Esophagus (tissue), 2 donors: Measurements from ENCODE around the gene KCNN3. TPM values are rescaled to one million over a fixed set of nuclear protein-coding genes. Genes with fewer than 3 reads are reported as not detected.

ENCODE experiments used
- H3K27ac ChIP-seq, 2 donors: one replicate each; pipeline ENCODE4 v1.5.1; 2013; ENCODE audit warnings: low read depth in 2 of 2, mild to moderate bottlenecking in 2 of 2, inconsistent platforms in 1 of 2, low read length in 1 of 2, moderate library complexity in 1 of 2
- H3K27me3 ChIP-seq, 2 donors: one replicate each; pipeline ENCODE4 v1.6.1; 2013; ENCODE audit warnings: low read length in 2 of 2, control low read depth in 1 of 2, mild to moderate bottlenecking in 1 of 2; ENCODE audit not compliant: insufficient read depth in 2 of 2, control insufficient read depth in 1 of 2
- H3K36me3 ChIP-seq, 2 donors: one replicate each; pipeline ENCODE4 v1.6.1; 2013; ENCODE audit warnings: low read length in 1 of 2; ENCODE audit not compliant: control insufficient read depth in 2 of 2, insufficient read depth in 2 of 2
- H3K4me1 ChIP-seq, 2 donors: one replicate each; pipeline ENCODE4 v1.6.1; 2013; ENCODE audit warnings: low read length in 1 of 2; ENCODE audit not compliant: control insufficient read depth in 2 of 2, insufficient read depth in 2 of 2
- H3K4me3 ChIP-seq, 2 donors: one replicate each; pipeline ENCODE4 v1.5.1; 2013; ENCODE audit warnings: low read length in 2 of 2, mild to moderate bottlenecking in 2 of 2, low read depth in 1 of 2, moderate library complexity in 1 of 2
- H3K9me3 ChIP-seq, 2 donors: one replicate each; pipeline ENCODE4 v1.6.1; 2013; ENCODE audit warnings: mild to moderate bottlenecking in 2 of 2, low read depth in 1 of 2, low read length in 1 of 2, moderate library complexity in 1 of 2; ENCODE audit not compliant: control insufficient read depth in 2 of 2, insufficient read depth in 1 of 2
- WGBS, 2 donors: extraction: QIAGEN DNeasy Blood & Tissue Kit; methylation state at CpG; one replicate each; pipeline ENCODE4 v1.1.7; 2013; 5-methylcytosine and 5-hydroxymethylcytosine counted together
- polyA plus RNA-seq, 2 donors: library from polyadenylated mRNA; stranded (reverse); fragments of 200-250 nt; gene quantifications; one replicate each; pipeline ENCODE4 v1.2.3, GENCODE V29; 2013
- donor health status: healthy with polysubstance abuse.
- donor health status: Bipolar disorder and iron deficiency.

Gene KCNN3
- polyA plus RNA-seq, 2 donors, result 0.12 to 0.14 TPM

GRCh38 chr1:154845174-154845573 lies 24.9 kb downstream of the KCNN3 start:
- Histone ChIP-seq H3K4me3 (no peak overlapping the region), H3K27ac (no peak overlapping the region), H3K36me3 (no peaks in the 10 kb centered on the region), H3K27me3 (no peaks in the 10 kb centered on the region), H3K9me3 (no peaks in the 10 kb centered on the region), H3K4me1 (no peaks in the 10 kb centered on the region)
- WGBS, 2 donors, result 75 to 80% methylated on average over 3 of the region's 3 CpGs

- Histone ChIP-seq H3K9me3 (no peaks in the 10 kb centered on the region), H3K4me3 (no peak overlapping the region), H3K36me3 (no peaks in the 10 kb centered on the region), H3K27me3 (no peaks in the 10 kb centered on the region), H3K27ac (no peak overlapping the region), H3K4me1 (no peaks in the 10 kb centered on the region)
- 84 to 86% methylated on average over 10 of the region's 10 CpGs for WGBS, 2 donors
Measured at GRCh38 chr1:154844297-154844681, 25.8 kb downstream of the KCNN3 start.

DNA sequence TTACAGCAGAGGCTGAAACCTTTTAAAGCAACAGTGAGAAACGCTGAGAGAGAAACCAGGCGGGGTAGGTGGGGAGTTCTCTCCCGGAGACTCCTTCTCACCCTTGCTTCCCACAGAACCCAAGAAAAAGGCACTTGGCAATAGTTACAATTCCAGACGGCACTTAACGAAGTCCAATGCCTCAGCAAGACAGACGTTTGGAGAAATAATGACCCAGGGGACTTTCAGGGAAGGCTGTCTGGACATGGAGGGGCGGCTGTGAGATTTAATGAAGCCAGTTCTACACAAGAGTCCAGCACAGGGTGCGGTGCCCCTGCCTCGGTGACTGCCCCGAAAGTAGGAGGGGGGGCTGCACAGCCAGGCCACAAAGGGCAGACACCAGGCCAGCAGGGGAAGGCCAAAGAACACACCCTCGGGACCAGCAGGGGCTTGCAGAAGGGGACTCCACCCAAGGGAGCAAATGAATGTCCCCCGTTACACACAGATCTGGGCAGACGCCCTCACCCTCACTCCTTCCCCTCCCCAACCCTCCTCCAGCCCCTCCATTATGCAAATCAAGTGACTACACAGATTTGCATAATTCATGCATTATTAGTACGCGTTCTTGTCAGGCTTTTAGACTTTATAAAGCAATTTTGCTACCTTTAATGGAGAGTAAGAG lies 26.3 kb downstream of the KCNN3 start:
- H3K27me3 ChIP-seq, result no peaks in the 10 kb centered on the region
- no peaks in the 10 kb centered on the region for H3K4me1 ChIP-seq
- WGBS, 2 donors, result 63 to 64% methylated on average over 15 of the region's 15 CpGs
- no peak overlapping the region for H3K27ac ChIP-seq
- no peak overlapping the region for H3K4me3 ChIP-seq
- no peaks in the 10 kb centered on the region for H3K9me3 ChIP-seq
- H3K36me3 ChIP-seq, result no peaks in the 10 kb centered on the region

- Histone ChIP-seq H3K27ac (no peak overlapping the region), H3K27me3 (no peaks in the 10 kb centered on the region), H3K36me3 (no peaks in the 10 kb centered on the region), H3K4me1 (no peaks in the 10 kb centered on the region), H3K4me3 (no peak overlapping the region), H3K9me3 (no peaks in the 10 kb centered on the region)
- WGBS, 2 donors, result 85% methylated on average over 7 of the region's 8 CpGs
Measured at GRCh38 chr1:154842635-154843034, 27.4 kb downstream of the KCNN3 start.

GRCh38 chr1:154841384-154841783 lies 28.7 kb downstream of the KCNN3 start:
- Histone ChIP-seq H3K27ac (no peak overlapping the region), H3K4me3 (no peak overlapping the region), H3K36me3 (no peaks in the 10 kb centered on the region), H3K4me1 (no peaks in the 10 kb centered on the region), H3K27me3 (no peaks in the 10 kb centered on the region), H3K9me3 (no peaks in the 10 kb centered on the region)
- 72 to 83% methylated on average over 4 of the region's 4 CpGs for WGBS, 2 donors

- H3K36me3 ChIP-seq, result no peaks in the 10 kb centered on the region
- no peaks in the 10 kb centered on the region for H3K27me3 ChIP-seq
- 77 to 78% methylated on average over 19 of the region's 19 CpGs for WGBS, 2 donors
- H3K4me1 ChIP-seq, result no peaks in the 10 kb centered on the region
- H3K4me3 ChIP-seq, result no peak overlapping the region
- H3K9me3 ChIP-seq, result no peaks in the 10 kb centered on the region
- H3K27ac ChIP-seq, result no peak overlapping the region
Measured at GRCh38 chr1:154840269-154841176, 29.6 kb downstream of the KCNN3 start.

DNA sequence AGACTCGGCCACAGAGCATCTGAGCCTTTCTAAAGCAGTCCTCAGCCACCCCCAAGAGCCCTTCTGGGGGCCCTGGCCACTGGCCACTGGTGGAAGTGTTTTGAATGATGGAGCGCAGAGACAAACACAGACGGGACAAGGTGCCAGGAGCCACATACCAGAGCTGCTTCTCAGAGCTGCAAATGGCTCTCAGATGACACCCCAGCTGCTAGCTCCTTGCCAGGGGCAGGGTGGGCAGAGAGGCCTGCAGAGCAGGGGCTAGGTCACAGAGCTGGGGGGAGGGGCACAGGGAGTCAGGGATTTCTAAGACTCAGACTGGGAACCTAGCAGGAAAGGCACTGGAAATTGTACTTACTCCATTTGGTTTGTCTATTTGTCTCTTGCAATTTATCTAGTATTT lies 30.4 kb downstream of the KCNN3 start:
- Histone ChIP-seq H3K36me3 (no peaks in the 10 kb centered on the region), H3K27ac (no peak overlapping the region), H3K9me3 (no peaks in the 10 kb centered on the region), H3K27me3 (no peaks in the 10 kb centered on the region), H3K4me3 (no peak overlapping the region), H3K4me1 (no peaks in the 10 kb centered on the region)
- 41 to 58% methylated on average over 3 of the region's 3 CpGs for WGBS, 2 donors

- Histone ChIP-seq H3K4me3 (no peak overlapping the region), H3K27ac (no peak overlapping the region), H3K36me3 (no peaks in the 10 kb centered on the region), H3K27me3 (no peaks in the 10 kb centered on the region), H3K9me3 (no peaks in the 10 kb centered on the region), H3K4me1 (no peaks in the 10 kb centered on the region)
- WGBS, 2 donors, result 85 to 91% methylated on average over 9 of the region's 9 CpGs
Measured at GRCh38 chr1:154838988-154839387, 31.1 kb downstream of the KCNN3 start.

DNA sequence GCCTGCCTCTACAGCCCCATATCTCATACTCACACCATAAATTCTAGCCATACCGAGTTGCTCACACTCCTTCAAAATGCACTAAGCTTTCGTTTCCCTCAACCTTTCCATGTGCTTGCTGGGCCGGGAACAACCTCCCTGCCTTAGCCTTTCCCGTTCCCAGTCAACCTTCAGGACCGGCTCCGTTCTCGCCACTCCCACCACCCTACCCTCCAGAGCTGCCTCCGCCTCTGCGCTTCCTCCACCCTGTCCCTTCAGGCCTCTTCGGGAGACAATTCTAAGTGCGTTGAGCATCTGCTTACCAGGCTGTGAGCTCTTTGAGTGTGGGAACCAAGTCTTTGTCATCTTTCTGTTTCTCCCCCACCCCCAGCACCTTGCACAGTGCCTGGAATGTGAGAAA lies 31.6 kb downstream of the KCNN3 start:
- 88 to 89% methylated on average over 11 of the region's 11 CpGs for WGBS, 2 donors
- Histone ChIP-seq H3K4me3 (no peak overlapping the region), H3K27me3 (no peaks in the 10 kb centered on the region), H3K9me3 (no peaks in the 10 kb centered on the region), H3K4me1 (no peaks in the 10 kb centered on the region), H3K36me3 (no peaks in the 10 kb centered on the region), H3K27ac (no peak overlapping the region)
